Measurements from ENCODE around the gene GPX4. TPM values are rescaled to one million over a fixed set of nuclear protein-coding genes. Genes with fewer than 3 reads are reported as not detected.

Gene GPX4
- total and polyA plus RNA-seq, 2 of the 13 experiments (the other 11 are each of a cell fraction or from before 2014, with no cell fraction given), result 535 to 613 TPM

DNA sequence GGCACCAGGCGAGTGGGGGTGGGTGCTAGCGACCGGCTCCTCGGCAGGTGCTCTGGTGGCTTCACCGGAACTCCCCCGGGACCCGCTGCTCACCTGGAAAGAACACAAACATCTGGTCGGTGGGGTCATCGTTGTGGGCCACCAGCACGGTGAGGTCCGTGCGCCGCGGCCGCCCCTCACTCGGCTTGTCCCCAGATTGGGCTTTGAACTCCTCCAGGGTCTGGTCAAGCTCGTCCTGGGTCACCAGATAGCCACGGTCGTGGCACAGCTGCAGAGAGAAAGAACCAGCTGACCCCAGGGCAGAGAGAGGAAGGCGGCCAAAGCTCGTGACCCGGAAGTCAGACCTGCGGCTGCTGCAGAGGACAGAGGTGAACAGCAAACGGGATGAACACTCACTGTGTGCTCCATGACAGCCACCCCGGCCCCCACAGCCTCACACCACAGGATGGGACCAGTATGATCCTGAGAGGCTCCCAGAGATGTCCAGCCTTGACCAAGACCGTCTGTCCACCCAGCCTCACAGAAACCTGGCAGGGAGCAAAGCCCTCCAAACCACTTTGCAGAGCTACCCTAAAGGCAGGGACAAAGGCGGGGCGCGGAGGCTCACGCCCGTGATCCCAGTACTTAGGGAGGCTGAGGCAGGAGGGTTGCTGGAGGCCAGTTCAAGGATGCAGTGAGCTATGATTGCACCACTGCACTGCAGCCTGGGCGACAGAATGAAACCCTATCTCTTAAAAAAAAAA is 9.8 kb upstream of the GPX4 start (continued):
- TF ChIP-seq ZSCAN25 (CRISPR knock-in tag; IDR thresholded peaks at IDR 0.05) (no peak), ZNF788 (CRISPR knock-in tag; IDR thresholded peaks at IDR 0.05; ENCODE audit: borderline replicate concordance) (no peak), ZBTB7B (CRISPR knock-in tag; IDR thresholded peaks at IDR 0.05) (no peak), SNRNP70 (IDR thresholded peaks at IDR 0.05; ENCODE audit: low read depth, low read length) (no peak), MAZ (IDR thresholded peaks at IDR 0.05; ENCODE audit: borderline replicate concordance, low read depth, low read length) (no peak), MAZ (CRISPR knock-in tag; IDR thresholded peaks at IDR 0.05; ENCODE audit: low read depth) (no peak), HMGA1 (CRISPR knock-in tag; conservative IDR thresholded peaks at IDR 0.05) (no peak), FOXA3 (CRISPR knock-in tag; IDR thresholded peaks at IDR 0.05) (no peak), SIN3B (IDR thresholded peaks at IDR 0.05; ENCODE audit: low read length) (no peak), ATF7-NPFF (CRISPR knock-in tag; IDR thresholded peaks at IDR 0.05; ENCODE audit: low read depth) (no peak), ZFP62 (CRISPR knock-in tag; IDR thresholded peaks at IDR 0.05) (no peak), ZNF629 (CRISPR knock-in tag; conservative IDR thresholded peaks at IDR 0.05) (no peak), RXRA (CRISPR knock-in tag; IDR thresholded peaks at IDR 0.05) (peak; percentile 44), USF2 (IDR thresholded peaks at IDR 0.05; ENCODE audit: low read depth, low read length) (no peak), USF2 (CRISPR knock-in tag; IDR thresholded peaks at IDR 0.05; ENCODE audit: borderline replicate concordance) (no peak), GPBP1L1 (CRISPR knock-in tag; IDR thresholded peaks at IDR 0.05) (no peak), HMG20B (CRISPR knock-in tag; conservative IDR thresholded peaks at IDR 0.05) (no peak), PLRG1 (conservative IDR thresholded peaks at IDR 0.05) (no peak), PREB (CRISPR knock-in tag; IDR thresholded peaks at IDR 0.05) (no peak), ZNF143 (CRISPR knock-in tag; IDR thresholded peaks at IDR 0.05) (peak; percentile 52; the same call in 1 of the 2 replicates), KDM5A (IDR thresholded peaks at IDR 0.05; ENCODE audit: borderline replicate concordance, low read length) (no peak), HDAC6 (IDR thresholded peaks at IDR 0.05; ENCODE audit: low read depth, low read length) (no peak)
- TF ChIP-seq, protein P1, sequence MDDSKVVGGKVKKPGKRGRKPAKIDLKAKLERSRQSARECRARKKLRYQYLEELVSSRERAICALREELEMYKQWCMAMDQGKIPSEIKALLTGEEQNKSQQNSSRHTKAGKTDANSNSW (CRISPR knock-in tag; IDR thresholded peaks at IDR 0.05; ENCODE audit: borderline replicate concordance), result no peak
- TF ChIP-seq, protein P2, sequence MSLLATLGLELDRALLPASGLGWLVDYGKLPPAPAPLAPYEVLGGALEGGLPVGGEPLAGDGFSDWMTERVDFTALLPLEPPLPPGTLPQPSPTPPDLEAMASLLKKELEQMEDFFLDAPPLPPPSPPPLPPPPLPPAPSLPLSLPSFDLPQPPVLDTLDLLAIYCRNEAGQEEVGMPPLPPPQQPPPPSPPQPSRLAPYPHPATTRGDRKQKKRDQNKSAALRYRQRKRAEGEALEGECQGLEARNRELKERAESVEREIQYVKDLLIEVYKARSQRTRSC (CRISPR knock-in tag; IDR thresholded peaks at IDR 0.05; ENCODE audit: low read depth), result no peak
- TF ChIP-seq, protein P3, sequence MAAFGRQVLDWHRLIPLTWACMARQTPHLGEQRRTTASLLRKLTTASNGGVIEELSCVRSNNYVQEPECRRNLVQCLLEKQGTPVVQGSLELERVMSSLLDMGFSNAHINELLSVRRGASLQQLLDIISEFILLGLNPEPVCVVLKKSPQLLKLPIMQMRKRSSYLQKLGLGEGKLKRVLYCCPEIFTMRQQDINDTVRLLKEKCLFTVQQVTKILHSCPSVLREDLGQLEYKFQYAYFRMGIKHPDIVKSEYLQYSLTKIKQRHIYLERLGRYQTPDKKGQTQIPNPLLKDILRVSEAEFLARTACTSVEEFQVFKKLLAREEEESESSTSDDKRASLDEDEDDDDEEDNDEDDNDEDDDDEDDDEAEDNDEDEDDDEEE (CRISPR knock-in tag; IDR thresholded peaks at IDR 0.05), result 0 out of 2 replicates have a peak, but pooled peaks have one; percentile 49
